Measurements from ENCODE around the gene PRTFDC1. TPM values are rescaled to one million over a fixed set of nuclear protein-coding genes. Genes with fewer than 3 reads are reported as not detected.
"Not testable (repeated sequence)": the region's sequence is repeated elsewhere in the genome, so short reads cannot be mapped to it uniquely, and the experiment has no call there.

The PRTFDC1 gene
- total RNA-seq, 1 experiment from 2014 or later: 22.7 TPM

GRCh38 chr10:24920907-24921881 is 31.2 kb downstream of the PRTFDC1 start:
- peaks cover 6% of the 10 kb centered on the region for H3K9me3 Mint-ChIP-seq (ENCODE audit: low read depth, unreplicated experiment)
- H3K36me3 Mint-ChIP-seq (ENCODE audit: insufficient read depth, unreplicated experiment): no peaks in the 10 kb centered on the region
- no peak for DNase-seq
- intact Hi-C loops (cut with micrococcal nuclease; ENCODE audit: unreplicated experiment): no loop called here
- no peak overlapping the region for H3K27ac Mint-ChIP-seq (ENCODE audit: unreplicated experiment)
- H3K4me1 Mint-ChIP-seq (ENCODE audit: low read depth, unreplicated experiment): peaks cover 8% of the 10 kb centered on the region
- CTCF ChIA-PET: no interaction called here
- no peak overlapping the region for H3K4me3 Mint-ChIP-seq (ENCODE audit: low read depth, unreplicated experiment)
- no TSS peak for BruUV-seq (replicated peaks)
- H3K27me3 Mint-ChIP-seq (ENCODE audit: unreplicated experiment): no peaks in the 10 kb centered on the region
- no peak for TF ChIP-seq CTCF (IDR thresholded peaks at IDR 0.05; ENCODE audit: unreplicated experiment)

- H3K9me3 Mint-ChIP-seq (ENCODE audit: low read depth, unreplicated experiment); DNase-seq; CTCF ChIA-PET; H3K27ac Mint-ChIP-seq (ENCODE audit: unreplicated experiment); intact Hi-C loops (cut with micrococcal nuclease; ENCODE audit: unreplicated experiment); H3K4me3 Mint-ChIP-seq (ENCODE audit: low read depth, unreplicated experiment); H3K36me3 Mint-ChIP-seq (ENCODE audit: insufficient read depth, unreplicated experiment); H3K27me3 Mint-ChIP-seq (ENCODE audit: unreplicated experiment); H3K4me1 Mint-ChIP-seq (ENCODE audit: low read depth, unreplicated experiment); BruUV-seq (replicated peaks): not testable (repeated sequence)
These were observed 32.2 kb downstream of the PRTFDC1 start for GRCh38 chr10:24920192-24920591.

- H3K4me3 Mint-ChIP-seq (ENCODE audit: low read depth, unreplicated experiment); DNase-seq; H3K36me3 Mint-ChIP-seq (ENCODE audit: insufficient read depth, unreplicated experiment); H3K4me1 Mint-ChIP-seq (ENCODE audit: low read depth, unreplicated experiment); CTCF ChIA-PET; H3K27ac Mint-ChIP-seq (ENCODE audit: unreplicated experiment); BruUV-seq (replicated peaks); intact Hi-C loops (cut with micrococcal nuclease; ENCODE audit: unreplicated experiment); H3K9me3 Mint-ChIP-seq (ENCODE audit: low read depth, unreplicated experiment); H3K27me3 Mint-ChIP-seq (ENCODE audit: unreplicated experiment): not testable (repeated sequence)
These were observed 32.8 kb downstream of the PRTFDC1 start for GRCh38 chr10:24919629-24920028.

GRCh38 chr10:24917979-24918378 is 34.4 kb downstream of the PRTFDC1 start:
- H3K4me3 Mint-ChIP-seq (ENCODE audit: low read depth, unreplicated experiment): no peak overlapping the region
- no TSS peak for BruUV-seq (replicated peaks)
- TF ChIP-seq CTCF (IDR thresholded peaks at IDR 0.05; ENCODE audit: unreplicated experiment): no peak
- no peaks in the 10 kb centered on the region for H3K9me3 Mint-ChIP-seq (ENCODE audit: low read depth, unreplicated experiment)
- H3K27ac Mint-ChIP-seq (ENCODE audit: unreplicated experiment): no peak overlapping the region
- H3K36me3 Mint-ChIP-seq (ENCODE audit: insufficient read depth, unreplicated experiment): no peaks in the 10 kb centered on the region
- intact Hi-C loops (cut with micrococcal nuclease; ENCODE audit: unreplicated experiment): no loop called here
- peaks cover 10% of the 10 kb centered on the region for H3K4me1 Mint-ChIP-seq (ENCODE audit: low read depth, unreplicated experiment)
- CTCF ChIA-PET: no interaction called here
- no peak for DNase-seq
- H3K27me3 Mint-ChIP-seq (ENCODE audit: unreplicated experiment): no peaks in the 10 kb centered on the region

- DNase-seq: no peak
- no peak overlapping the region for H3K27ac Mint-ChIP-seq (ENCODE audit: unreplicated experiment)
- no peaks in the 10 kb centered on the region for H3K36me3 Mint-ChIP-seq (ENCODE audit: insufficient read depth, unreplicated experiment)
- no peak overlapping the region for H3K4me3 Mint-ChIP-seq (ENCODE audit: low read depth, unreplicated experiment)
- intact Hi-C loops (cut with micrococcal nuclease; ENCODE audit: unreplicated experiment): no loop called here
- H3K4me1 Mint-ChIP-seq (ENCODE audit: low read depth, unreplicated experiment): peaks cover 15% of the 10 kb centered on the region
- BruUV-seq (replicated peaks): no TSS peak
- CTCF ChIA-PET: interaction anchor here (0.8 kb wide), 1 partner anchor 12 kb away, joined by 3 read pairs; no protein-coding TSS in a partner anchor
- no peaks in the 10 kb centered on the region for H3K9me3 Mint-ChIP-seq (ENCODE audit: low read depth, unreplicated experiment)
- TF ChIP-seq CTCF (IDR thresholded peaks at IDR 0.05; ENCODE audit: unreplicated experiment): no peak
- no peaks in the 10 kb centered on the region for H3K27me3 Mint-ChIP-seq (ENCODE audit: unreplicated experiment)
These were observed 34.9 kb downstream of the PRTFDC1 start for GRCh38 chr10:24917493-24917892.
